Smooth muscle cell (in vitro differentiated cells): ENCODE data around the gene SLC25A23. TPM values are rescaled to one million over a fixed set of nuclear protein-coding genes. Genes with fewer than 3 reads are reported as not detected.

Experiments
- DNase-seq: peaks from one replicate; lab custom pipeline; 2025; ENCODE audit not compliant: unreplicated experiment; lab: John Stamatoyannopoulos, UW
- H2AFZ ChIP-seq: fragments of 200-600 bp; sonication (generic); 2 replicates; pipeline ENCODE4 v1.6.0; 2016; ENCODE audit warnings: antibody characterized with exemption, low read depth, mild to moderate bottlenecking
- H3F3A ChIP-seq: fragments of 200-600 bp; sonication (generic); 2 replicates; pipeline ENCODE4 v1.6.0; 2017; ENCODE audit warnings: antibody characterized with exemption, low read depth
- H3K27ac ChIP-seq: fragments of 200-600 bp; sonication (generic); 2 replicates; pipeline ENCODE4 v1.5.1; 2016; ENCODE audit warnings: low read depth, mild to moderate bottlenecking
- H3K27me3 ChIP-seq: fragments of 200-600 bp; sonication (generic); 2 replicates; pipeline ENCODE4 v1.6.1; 2016; ENCODE audit warnings: low read depth, mild to moderate bottlenecking
- H3K36me3 ChIP-seq: fragments of 200-600 bp; sonication (generic); 2 replicates; pipeline ENCODE4 v1.5.1; 2016; ENCODE audit warnings: low read depth
- H3K4me1 ChIP-seq: fragments of 200-600 bp; sonication (generic); 2 replicates; pipeline ENCODE4 v1.5.1; 2016; ENCODE audit warnings: low read depth
- H3K4me2 ChIP-seq: fragments of 200-600 bp; sonication (generic); 2 replicates; pipeline ENCODE4 v1.6.0; 2016; ENCODE audit warnings: mild to moderate bottlenecking
- H3K4me3 ChIP-seq: fragments of 200-600 bp; sonication (generic); 2 replicates; pipeline ENCODE4 v1.5.1; 2016; ENCODE audit warnings: mild to moderate bottlenecking
- H3K79me2 ChIP-seq: fragments of 200-600 bp; sonication (generic); 2 replicates; pipeline ENCODE4 v1.6.0; 2016; ENCODE audit warnings: low read depth, mild to moderate bottlenecking
- H3K9ac ChIP-seq: fragments of 200-600 bp; sonication (generic); 2 replicates; pipeline ENCODE4 v1.6.0; 2016; ENCODE audit warnings: low read depth
- H3K9me3 ChIP-seq: fragments of 200-600 bp; sonication (generic); replicated peaks from 2 replicates; pipeline ENCODE4 v1.5.1; 2016; ENCODE audit warnings: low read depth
- H4K20me1 ChIP-seq: fragments of 200-600 bp; sonication (generic); 2 replicates; pipeline ENCODE4 v1.6.0; 2016; ENCODE audit warnings: low read depth
- CTCF ChIP-seq: fragments of 200-600 bp; sonication (generic); IDR thresholded peaks from 2 replicates; pipeline ENCODE4 v1.5.1; 2017; ENCODE audit warnings: borderline replicate concordance, mild to moderate bottlenecking, antibody characterized with exemption; ENCODE audit not compliant: insufficient read depth, poor library complexity, severe bottlenecking
- WGBS: methylation state at CpG from one replicate; pipeline ENCODE4 v1.1.7; 2016; ENCODE audit warnings: low lambda C conversion rate; 5-methylcytosine and 5-hydroxymethylcytosine counted together
- polyA plus RNA-seq: library from polyadenylated mRNA; unstranded; fragments of >200 nt; fragmentation: Nextera tagmentation; extraction: Ambion mirVana; gene quantifications from 2 replicates; pipeline ENCODE4 v1.2.1, GENCODE V29; 2016
- total RNA-seq: library from RNA; depleted of rRNA; stranded (reverse); fragments of >200 nt; gene quantifications from 2 replicates; pipeline ENCODE4 v1.2.3, GENCODE V29; 2014

The SLC25A23 gene
- total and polyA plus RNA-seq, 2 experiments from 2014 or later: 57.1 to 58.7 TPM

GRCh38 chr19:6475321-6476108 lies 15.9 kb upstream of the SLC25A23 start:
- no peaks in the 10 kb centered on the region for H3K36me3 ChIP-seq
- peaks cover 23% of the 10 kb centered on the region for H3K27me3 ChIP-seq
- no peak overlapping the region for H3K4me3 ChIP-seq
- H3K9ac ChIP-seq: no peak overlapping the region
- H3K79me2 ChIP-seq: no peaks in the 10 kb centered on the region
- no peaks in the 10 kb centered on the region for H4K20me1 ChIP-seq
- no peak overlapping the region for H2AFZ ChIP-seq
- no peaks in the 10 kb centered on the region for H3F3A ChIP-seq
- no peak for DNase-seq
- no peaks in the 10 kb centered on the region for H3K9me3 ChIP-seq
- TF ChIP-seq CTCF: no peak
- peak overlapping the region; percentile 78 for H3K4me2 ChIP-seq
- 6% methylated on average over 44 of the region's 52 CpGs for WGBS
- H3K27ac ChIP-seq: no peak overlapping the region
- H3K4me1 ChIP-seq: peaks cover 9% of the 10 kb centered on the region

GRCh38 chr19:6473647-6474046 lies 14.1 kb upstream of the SLC25A23 start:
- no peaks in the 10 kb centered on the region for H4K20me1 ChIP-seq
- 55% methylated on average over 9 of the region's 9 CpGs for WGBS
- H3K4me3 ChIP-seq: no peak overlapping the region
- H3K4me2 ChIP-seq: no peak overlapping the region
- no peaks in the 10 kb centered on the region for H3K79me2 ChIP-seq
- H3K27me3 ChIP-seq: peaks cover 23% of the 10 kb centered on the region
- no peak overlapping the region for H2AFZ ChIP-seq
- H3K27ac ChIP-seq: no peak overlapping the region
- no peaks in the 10 kb centered on the region for H3K36me3 ChIP-seq
- no peak for DNase-seq
- H3K4me1 ChIP-seq: peaks cover 9% of the 10 kb centered on the region
- no peak overlapping the region for H3K9ac ChIP-seq
- no peak for TF ChIP-seq CTCF
- no peaks in the 10 kb centered on the region for H3F3A ChIP-seq
- H3K9me3 ChIP-seq: no peaks in the 10 kb centered on the region

- no peaks in the 10 kb centered on the region for H3K9me3 ChIP-seq
- no peak overlapping the region for H3K9ac ChIP-seq
- H3K36me3 ChIP-seq: no peaks in the 10 kb centered on the region
- no peaks in the 10 kb centered on the region for H3F3A ChIP-seq
- no peaks in the 10 kb centered on the region for H4K20me1 ChIP-seq
- H3K4me2 ChIP-seq: no peak overlapping the region
- TF ChIP-seq CTCF: no peak
- no peak overlapping the region for H2AFZ ChIP-seq
- H3K27me3 ChIP-seq: peaks cover 23% of the 10 kb centered on the region
- H3K4me3 ChIP-seq: no peak overlapping the region
- no peaks in the 10 kb centered on the region for H3K79me2 ChIP-seq
- DNase-seq: no peak
- peaks cover 9% of the 10 kb centered on the region for H3K4me1 ChIP-seq
- no peak overlapping the region for H3K27ac ChIP-seq
- 76% methylated on average over 4 of the region's 4 CpGs for WGBS
Observed at GRCh38 chr19:6472713-6473112, 13.1 kb upstream of the SLC25A23 start.

- no peak overlapping the region for H3K9ac ChIP-seq
- no peaks in the 10 kb centered on the region for H3K36me3 ChIP-seq
- peaks cover 18% of the 10 kb centered on the region for H3K27me3 ChIP-seq
- 76% methylated on average over 14 of the region's 14 CpGs for WGBS
- H3K4me3 ChIP-seq: no peak overlapping the region
- no peak for TF ChIP-seq CTCF
- DNase-seq: no peak
- H3K9me3 ChIP-seq: no peaks in the 10 kb centered on the region
- no peaks in the 10 kb centered on the region for H3F3A ChIP-seq
- peaks cover 9% of the 10 kb centered on the region for H3K4me1 ChIP-seq
- H4K20me1 ChIP-seq: no peaks in the 10 kb centered on the region
- no peak overlapping the region for H2AFZ ChIP-seq
- H3K4me2 ChIP-seq: no peak overlapping the region
- H3K79me2 ChIP-seq: no peaks in the 10 kb centered on the region
- no peak overlapping the region for H3K27ac ChIP-seq
Observed at GRCh38 chr19:6471076-6471475, 11.5 kb upstream of the SLC25A23 start.
